GM12875 (cell line): ENCODE measurements around the gene CACTIN.
A peak's percentile ranks its signal among the peaks of the same experiment; 100 is the strongest.
"Not testable (repeated sequence)": the region's sequence is repeated elsewhere in the genome, so short reads cannot be mapped to it uniquely, and the experiment has no call there.

Experiments
- H3K4me3 ChIP-seq: one replicate; pipeline ENCODE4 v1.5.1; 2011; ENCODE audit warnings: low read depth, low read length, control low read depth
- CTCF ChIP-seq: IDR thresholded peaks from 2 replicates; pipeline ENCODE4 v1.5.1; 2011; ENCODE audit warnings: low read depth, mild to moderate bottlenecking, control low read depth, inconsistent platforms, low read length, moderate library complexity, borderline replicate concordance; ENCODE audit not compliant: insufficient read depth

CACTIN gene

GRCh38 chr19:3633559-3633988 is 7.0 kb upstream of the CACTIN start:
- no peak overlapping the region for H3K4me3 ChIP-seq
- no peak for TF ChIP-seq CTCF

- TF ChIP-seq CTCF: no peak
- H3K4me3 ChIP-seq: no peak overlapping the region
Observed at GRCh38 chr19:3632739-3633558, 6.4 kb upstream of the CACTIN start.

- no peak overlapping the region for H3K4me3 ChIP-seq
- TF ChIP-seq CTCF: no peak
Observed at GRCh38 chr19:3632098-3632497, 5.5 kb upstream of the CACTIN start.

GRCh38 chr19:3631053-3631861 is 4.7 kb upstream of the CACTIN start:
- TF ChIP-seq CTCF: no peak
- no peak overlapping the region for H3K4me3 ChIP-seq

GRCh38 chr19:3628766-3629165 is 2.2 kb upstream of the CACTIN start:
- not testable (repeated sequence) for H3K4me3 ChIP-seq

- TF ChIP-seq CTCF: no peak
- H3K4me3 ChIP-seq: no peak overlapping the region
Observed at GRCh38 chr19:3627351-3627723, 747 bp upstream of the CACTIN start.

- peak overlapping the region; percentile 99 for H3K4me3 ChIP-seq
- TF ChIP-seq CTCF: no peak
Observed at GRCh38 chr19:3625996-3626472, 556 bp downstream of the CACTIN start.
